Stimulated activated CD4-positive, alpha-beta T cell treated with anti-CD3 and anti-CD28 coated beads, Interleukin-4, amount 100 ng/mL, for 4 hours (primary cell): ENCODE results near the gene DDX41.
"Not testable (repeated sequence)": the region's sequence is repeated elsewhere in the genome, so short reads cannot be mapped to it uniquely, and the experiment has no call there.

Experiments
- DNase-seq, 2 experiments: peaks; one replicate each; pipeline ENCODE4 v3.0.0-alpha.2; 2020

DDX41 gene

DNA sequence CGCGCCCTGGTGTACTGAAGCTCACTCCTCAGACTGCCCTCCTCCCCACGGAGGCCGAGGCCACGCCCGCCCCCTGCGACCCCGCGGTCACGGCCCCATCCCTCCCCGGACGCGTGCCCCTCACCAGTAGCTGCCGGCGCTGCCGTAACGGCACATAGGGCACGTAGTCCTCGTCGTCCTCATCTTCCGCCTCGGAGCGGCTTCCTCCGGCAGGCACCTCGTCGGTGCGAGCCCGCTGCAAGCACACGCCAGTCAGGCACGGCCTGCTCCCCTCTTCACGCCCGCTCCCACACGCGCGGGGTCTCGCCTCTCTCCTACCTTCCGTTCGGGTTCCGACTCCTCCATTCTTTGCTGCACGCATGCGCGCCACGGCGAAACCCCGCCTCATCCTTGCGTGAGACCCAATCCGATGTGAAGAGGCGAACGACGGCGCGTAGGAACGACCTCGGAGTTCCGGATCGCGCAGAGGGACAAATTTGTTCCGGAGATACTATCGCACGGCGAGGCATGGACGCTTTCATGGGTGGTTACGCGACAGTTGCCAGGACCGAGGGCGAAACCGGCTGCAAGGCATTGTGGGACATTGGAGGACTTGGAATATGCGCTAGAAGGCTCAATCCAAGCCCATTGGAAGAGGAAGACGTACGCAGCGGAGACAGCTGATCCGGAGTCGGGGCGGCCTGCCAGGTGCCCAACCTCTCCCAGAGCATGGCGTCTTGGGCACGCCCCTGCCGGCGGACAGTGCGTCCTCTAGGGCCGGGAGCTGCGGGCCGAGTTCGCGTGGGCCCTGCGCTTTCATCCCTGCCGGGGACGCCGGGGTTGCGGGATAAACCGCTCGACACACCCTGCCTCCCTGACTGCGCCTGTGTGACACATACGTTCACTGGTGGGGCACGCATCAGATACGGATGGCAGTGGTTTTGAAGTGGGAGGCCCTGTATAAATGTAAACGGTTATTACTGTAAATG, at the start of gene DDX41:
DDX41 (minus strand) TSS at position 361 of the 968 bp plus-strand sequence; CDS start at position 345, 16 bp downstream.
- peak; percentile 93 to 95 for DNase-seq

DNA sequence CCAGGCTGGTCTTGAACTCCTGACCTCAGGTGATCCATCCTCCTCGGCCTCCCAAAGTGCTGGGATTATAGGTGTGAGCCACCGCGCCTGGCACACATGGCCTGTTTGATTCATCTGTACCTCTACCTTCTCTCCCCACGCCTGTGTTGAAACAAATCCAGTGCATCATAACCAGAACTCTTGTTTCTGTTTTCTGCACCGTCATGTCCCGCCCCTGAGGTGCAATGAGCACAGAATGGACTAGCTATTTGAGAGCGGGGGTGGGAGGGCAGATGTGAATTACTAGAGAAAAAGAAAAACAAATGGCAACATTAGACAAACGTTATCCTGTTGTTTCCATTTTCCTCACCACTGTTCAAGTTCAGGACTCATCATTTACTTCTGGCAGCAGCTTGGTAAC, 48.3 kb upstream of the DDX41 start:
- no peak for DNase-seq

DNA sequence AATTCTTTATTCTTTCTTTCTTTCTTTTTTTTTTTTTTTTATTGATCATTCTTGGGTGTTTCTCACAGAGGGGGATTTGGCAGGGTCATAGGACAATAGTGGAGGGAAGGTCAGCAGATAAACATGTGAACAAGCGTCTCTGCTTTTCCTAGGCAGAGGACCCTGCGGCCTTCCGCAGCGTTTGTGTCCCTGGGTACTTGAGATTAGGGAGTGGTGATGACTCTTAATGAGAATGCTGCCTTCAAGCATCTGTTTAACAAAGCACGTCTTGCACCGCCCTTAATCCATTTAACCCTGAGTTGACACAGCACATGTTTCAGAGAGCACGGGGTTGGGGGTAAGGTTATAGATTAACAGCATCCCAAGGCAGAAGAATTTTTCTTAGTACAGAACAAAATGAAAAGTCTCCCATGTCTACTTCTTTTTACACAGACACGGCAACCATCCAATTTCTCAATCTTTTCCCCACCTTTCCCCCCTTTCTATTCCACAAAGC, 42.7 kb upstream of the DDX41 start:
- not testable (repeated sequence) for DNase-seq

DNA sequence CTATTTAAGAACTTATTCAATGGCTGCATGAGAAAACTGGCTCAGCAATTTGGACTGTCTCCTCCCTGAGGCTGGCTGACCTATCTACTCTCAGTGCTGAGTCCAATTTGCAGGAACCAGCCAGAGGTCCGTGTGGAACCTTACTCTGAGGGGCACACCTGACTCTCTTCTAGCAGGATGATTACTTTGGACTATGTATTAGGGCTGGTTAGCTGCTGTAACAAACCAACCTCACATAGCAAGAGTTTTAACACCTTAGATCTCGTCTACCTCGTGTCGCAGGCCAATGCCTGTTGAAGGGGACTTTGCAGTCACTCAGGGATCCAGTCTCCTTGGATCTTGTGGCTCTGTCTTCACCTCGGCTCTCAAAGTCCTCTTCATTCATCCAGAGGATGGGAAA, 41.0 kb upstream of the DDX41 start:
- DNase-seq, result no peak

DNA sequence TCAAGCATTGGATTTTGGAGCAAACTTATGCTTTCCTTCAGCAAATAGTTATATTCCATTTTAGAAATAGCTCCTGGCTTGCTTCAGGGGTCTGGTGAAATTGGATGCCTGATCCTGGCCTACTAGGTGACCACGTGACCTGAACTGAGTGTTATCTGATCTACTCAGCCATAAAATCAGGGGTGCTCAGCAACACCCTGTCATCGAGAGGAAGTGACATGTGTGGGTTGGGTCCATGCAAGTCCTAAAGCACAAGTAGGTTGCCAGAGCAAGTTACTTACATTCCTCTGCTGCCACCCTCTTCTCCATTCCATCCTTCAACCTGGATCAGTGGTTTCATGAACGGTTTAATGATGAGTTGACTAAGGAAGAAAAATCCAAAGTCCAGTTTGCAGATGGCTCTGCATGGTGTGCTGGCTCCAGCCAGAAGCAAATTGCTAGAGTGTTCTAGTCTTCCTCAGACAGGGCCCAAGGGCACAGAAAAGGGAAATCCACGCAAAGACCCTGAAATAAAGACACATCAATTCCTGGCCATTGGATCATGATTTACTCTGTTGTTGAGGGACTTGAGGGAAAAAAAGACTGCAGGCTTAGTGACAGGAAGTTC, 40.4 kb upstream of the DDX41 start:
- no peak for DNase-seq

DNA sequence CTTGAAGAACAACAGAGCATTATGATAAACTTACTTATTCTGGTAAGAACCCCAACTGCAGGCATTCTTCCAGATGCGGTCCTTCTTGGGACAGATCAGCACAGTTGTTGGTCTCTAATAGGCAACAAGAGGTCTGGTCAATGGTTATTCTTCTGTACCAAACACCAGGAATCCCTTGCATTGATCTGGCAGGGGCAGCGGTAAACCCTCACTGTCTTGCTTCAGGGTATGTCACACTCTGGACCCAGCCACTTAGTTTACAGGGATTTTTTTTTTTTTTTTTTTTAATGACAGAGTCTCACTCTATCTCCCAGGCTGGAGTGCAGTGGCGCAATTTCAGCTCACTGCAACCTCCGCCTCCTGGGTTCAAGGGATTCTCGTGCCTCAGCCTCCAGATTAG, 38.9 kb upstream of the DDX41 start:
- no peak for DNase-seq

DNA sequence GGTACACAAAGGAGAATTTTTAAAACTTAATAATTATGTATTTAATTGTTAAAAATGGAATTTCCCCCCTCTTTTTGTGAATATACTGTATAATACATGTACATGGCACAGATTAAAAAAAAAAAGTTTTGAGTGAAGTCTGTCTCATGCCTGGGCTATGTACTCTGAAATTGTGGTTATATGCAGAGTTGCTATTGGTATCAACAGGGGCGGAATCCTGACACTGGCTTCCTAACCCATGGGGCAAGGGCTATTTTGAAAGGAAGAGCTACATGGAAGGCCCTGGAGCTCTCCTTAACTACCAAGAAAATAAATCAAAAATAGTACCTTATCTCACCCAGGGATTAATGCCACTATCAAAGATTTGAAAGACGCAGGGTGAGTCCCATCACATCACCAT, 38.5 kb upstream of the DDX41 start:
- DNase-seq, result no peak

DNA sequence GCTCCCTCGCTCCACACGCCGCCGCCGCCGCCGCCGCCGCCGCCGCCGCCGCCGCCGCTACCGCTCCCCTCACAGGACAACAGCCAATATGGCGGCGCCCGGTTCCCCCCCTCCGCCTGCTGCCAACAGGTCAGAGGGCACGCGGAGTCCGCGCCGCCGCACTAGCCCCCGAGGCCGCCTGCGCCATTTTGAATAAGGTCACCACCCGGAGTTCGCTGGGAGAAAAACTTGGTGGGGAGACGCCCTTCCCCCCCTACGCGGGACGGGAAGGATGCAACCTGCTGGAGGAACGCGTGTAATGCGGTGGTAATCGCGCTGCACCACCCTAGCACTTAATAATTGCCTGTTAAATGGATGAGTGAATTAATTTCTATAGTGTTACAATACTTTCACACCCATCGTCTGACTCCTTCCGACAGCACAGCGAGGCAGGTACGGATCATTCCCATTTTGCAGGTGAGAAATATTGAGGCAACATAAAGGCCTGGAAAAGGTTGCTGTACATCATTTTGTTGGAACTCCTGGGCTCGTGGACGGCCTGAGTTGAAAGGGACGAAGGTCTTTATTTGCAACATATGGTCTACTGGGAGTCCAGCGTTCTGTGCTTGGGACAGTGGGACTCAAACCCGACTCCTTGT, 37.8 kb upstream of the DDX41 start, which contains the start of gene FAM193B:
FAM193B (minus strand) TSS at position 90 of the 638 bp plus-strand sequence. CDS start 105 bp downstream, outside the sequence.
- DNase-seq, result peak; percentile 93 to 94

DNA sequence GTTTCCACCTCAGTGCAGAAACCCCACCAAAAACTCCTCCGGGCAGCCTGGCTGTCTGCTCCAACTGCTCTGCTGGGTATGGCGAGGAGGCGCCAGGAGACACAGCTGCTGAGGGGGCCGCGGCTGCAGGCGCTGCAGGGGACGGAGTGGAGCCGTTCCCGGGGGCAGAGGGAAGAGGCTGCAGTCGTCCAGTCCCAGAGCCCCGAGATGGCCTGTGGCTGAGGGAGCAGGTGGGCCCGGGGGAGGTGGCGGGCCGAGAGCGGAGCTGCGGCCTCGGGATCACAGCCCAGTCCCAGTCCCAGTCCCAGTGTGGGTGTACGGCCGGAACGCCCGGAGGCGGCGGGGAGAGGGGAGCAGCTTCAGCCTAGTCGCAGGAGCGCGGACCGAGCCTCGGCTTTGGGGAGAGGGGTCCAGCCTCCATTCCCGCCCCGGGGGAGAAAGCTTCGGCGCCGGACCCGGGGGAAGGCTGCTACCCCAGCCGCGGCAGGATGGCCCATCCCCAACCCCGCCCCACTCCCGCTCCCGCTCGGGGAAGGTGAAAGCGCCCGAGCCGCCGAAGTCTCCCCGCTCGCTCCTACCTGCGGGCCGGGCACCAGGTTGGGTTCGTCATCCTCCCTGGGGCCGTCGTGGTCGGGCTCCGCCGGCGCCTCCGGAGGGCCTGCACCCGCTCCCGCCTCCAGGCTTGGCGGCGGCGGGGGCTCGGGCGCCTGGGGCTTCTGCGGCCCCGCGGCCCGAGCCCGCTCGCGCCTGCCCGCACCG, 37.1 kb upstream of the DDX41 start:
- peak; percentile 25 to 47 for DNase-seq

DNA sequence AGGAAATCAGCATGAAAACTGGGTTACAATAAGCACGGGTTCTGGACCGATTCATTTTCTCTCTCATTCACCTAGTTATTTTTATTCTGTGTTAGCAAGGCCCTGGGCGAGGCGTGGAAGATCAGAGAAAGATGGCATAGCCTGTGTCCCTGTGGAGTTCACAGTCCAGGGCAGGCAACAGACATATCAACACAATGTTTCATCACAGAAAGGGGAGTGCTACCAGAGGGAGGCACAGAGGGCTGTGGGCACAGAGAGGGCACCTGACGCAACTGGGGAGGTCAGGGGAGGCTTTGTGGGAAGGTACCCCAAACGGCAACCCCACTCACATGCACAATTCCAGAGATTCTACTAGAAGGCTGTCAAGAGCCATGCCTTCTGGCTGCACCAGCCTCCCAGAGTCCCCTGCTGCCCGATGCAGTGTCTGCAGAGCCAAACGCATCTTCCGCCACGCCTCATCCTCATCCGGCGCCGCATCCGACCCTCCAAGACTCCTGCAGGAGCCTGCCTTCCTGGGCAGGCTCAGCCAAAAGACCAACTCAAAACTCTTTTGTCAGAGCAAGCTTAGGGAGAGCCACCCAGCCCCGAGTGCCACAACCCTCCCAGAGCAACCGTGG, 36.2 kb upstream of the DDX41 start:
- DNase-seq, result no peak

DNA sequence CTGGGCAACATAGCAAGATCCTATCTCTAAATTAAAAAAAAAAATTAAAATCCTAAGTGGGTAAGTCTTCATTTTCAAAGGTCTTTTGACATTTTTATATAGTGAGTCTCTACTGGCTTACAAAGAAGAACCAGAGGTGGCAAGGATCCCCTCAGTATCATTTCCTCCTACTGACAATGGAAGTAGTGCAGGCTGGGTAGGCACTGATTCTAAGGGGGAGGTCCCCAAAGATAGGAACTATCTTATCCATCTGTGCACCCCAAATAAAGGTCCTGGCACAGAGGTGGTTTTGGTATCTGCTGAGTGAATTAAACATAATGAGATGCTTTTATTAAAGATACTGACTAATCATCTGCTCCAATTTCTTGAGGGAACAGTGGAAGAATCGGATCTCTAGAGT, 33.4 kb upstream of the DDX41 start:
- no peak for DNase-seq

DNA sequence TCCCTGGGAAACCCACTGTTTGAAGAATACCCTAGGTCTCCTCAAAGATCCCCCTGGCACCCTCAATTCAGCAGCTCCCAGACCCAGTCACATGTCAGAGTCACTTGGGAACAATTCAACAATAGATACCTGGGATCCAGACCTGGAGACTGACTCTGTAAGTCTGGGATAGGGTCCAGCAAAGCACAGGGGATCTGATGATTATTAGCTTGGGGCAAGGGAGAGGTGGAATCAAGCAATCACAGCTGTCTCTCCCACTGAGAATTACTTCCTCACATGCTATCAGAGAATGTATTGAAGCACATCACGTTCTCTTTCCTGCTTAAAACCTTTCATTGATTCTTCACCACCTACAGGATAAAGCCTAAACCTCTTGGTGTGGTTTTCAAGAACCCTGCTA, 31.7 kb upstream of the DDX41 start:
- DNase-seq, result no peak

DNA sequence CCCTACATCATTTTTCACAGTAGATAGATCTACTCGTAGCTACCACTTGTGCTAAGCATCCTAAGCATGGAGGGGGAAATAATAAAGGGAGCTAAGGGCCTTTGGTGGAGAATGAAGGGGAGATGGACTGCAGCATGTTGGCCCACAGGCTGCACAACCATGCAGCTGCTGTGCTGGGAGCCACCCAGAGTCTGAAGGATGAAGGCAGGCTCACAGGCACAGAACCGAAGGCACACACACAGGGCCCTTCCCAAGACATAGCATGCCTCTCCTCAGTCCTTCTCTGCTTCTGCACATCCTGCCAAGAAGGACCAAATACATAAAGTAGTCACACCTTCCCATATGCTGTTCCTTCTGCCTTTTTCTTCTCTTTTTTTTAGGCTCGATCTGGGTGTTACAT, 31.0 kb upstream of the DDX41 start:
- DNase-seq, result no peak

DNA sequence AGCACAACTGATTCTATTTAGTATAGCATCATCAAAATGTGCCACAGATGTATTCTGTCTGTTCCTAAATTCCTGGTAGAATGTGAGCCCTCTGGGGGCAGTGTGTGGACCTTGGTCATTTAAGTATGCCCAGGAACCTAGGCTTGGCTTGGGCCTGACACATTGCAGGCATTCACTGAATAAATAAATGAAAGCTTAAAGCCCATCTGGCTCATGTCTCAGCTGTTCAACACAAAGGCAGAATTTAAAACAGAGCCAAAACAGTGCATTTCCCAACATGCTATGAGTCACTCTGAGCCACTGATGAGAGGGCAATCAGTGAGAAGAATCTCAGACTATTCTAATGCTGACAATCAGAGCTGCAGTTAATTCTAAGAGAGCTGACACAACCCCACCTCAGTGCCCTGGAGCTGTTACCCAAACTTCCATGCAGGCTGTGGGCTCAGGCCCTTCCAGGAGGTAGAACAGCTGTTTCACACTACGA, 29.5 kb upstream of the DDX41 start:
- DNase-seq, result no peak

DNA sequence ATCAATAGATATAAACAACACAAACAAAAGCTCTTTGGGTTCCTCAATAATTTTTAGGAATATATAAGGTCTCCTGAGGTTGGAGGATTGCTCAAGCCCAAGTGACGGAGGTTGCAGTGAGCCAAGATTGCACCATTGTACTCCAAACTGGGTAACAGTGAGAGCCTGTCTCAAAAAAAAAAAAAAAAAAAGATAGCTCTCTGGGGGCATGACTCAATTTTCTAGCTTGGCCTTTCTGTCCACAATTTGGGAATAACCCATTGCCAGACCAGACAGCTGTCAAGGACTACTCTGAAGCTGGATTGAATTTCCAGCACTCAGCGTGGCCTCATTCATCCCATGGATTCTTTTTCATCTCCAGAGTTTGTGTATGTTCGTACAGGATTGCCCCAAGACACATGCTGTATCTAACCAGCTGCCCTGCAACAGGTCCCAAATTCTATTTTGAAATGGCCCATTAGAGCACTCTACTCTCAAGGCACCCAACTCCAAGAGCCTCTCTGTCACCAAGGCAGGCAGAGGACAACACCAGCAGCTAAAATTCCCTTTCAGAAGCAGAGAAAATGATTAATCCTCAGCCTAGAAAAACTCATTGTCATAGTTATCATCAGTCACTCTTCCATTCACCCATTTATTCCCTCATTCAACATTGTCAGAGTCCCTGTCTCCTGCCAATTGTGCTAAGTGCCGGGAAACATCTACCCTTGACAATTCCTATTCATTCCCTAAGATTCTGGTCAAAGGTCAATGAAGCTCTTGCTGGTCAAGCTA, 28.9 kb upstream of the DDX41 start:
- no peak for DNase-seq

DNA sequence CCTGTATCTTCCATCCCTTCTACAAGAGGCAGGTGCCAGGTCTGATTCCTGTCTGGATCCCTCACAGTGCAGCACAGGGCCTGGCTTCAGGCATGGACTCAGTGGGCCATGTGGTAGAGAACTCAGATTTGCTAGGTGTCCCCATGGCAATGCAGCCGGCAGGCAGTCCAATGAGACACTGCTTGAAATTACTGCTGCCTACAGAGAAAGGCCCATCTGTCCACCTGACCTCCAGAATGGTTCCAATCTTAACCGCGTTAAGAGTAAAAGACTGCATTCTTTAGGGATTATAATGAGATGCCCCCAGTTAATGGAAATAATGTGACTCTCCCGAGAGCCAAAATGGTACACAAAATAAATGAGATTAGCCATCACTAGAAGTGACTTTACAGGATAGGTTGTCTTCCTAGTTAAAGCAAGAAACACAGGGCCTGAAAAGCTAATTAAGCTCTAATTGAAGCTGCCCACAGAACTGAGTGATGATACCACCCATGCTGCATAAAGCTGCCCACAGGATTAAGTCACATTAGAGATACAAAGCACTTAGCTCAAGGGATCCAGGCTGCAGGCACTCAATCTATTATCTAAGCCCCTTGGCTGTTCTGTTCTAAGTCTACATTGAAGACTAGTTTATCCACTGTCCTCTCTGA, 26.2 kb upstream of the DDX41 start:
- DNase-seq, result no peak

DNA sequence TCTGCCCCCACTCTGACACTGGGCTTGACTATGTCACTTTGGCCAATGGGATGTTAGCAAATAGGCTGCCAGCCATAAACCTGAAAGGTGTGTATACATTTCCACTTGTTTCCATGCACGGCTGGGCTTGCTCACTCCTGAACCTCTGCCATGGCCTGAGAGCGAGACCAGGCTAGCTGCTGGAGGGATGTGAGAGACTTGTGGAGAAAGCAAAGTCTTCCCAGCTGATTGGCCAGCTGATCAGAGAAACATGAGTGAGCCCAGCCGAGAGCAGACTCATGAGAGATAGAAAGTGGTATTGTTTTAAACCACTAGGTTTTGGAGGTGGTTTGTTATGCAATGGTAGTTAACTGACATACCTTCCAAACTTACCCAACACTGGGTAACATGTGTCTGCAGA, 23.7 kb upstream of the DDX41 start:
- no peak for DNase-seq

DNA sequence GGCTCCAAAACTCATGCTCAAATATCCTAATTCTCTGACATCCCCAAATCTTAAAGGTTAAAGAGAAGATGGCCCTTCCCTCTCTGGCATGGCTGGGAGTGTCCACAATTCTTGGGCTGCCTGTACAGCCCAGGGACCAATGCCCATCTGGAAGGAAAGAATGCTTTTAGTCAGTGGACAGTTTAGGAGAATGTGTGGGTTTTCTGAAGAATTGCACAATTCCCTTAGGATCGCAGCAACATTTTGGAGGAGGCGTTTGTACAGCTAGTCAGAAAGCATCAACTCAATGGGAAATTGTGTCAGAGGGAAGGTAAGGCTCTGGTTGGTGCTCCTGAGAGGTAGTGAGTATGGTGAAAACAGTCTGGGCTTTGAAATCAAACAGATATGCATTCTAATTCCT, 22.6 kb upstream of the DDX41 start:
- no peak for DNase-seq

DNA sequence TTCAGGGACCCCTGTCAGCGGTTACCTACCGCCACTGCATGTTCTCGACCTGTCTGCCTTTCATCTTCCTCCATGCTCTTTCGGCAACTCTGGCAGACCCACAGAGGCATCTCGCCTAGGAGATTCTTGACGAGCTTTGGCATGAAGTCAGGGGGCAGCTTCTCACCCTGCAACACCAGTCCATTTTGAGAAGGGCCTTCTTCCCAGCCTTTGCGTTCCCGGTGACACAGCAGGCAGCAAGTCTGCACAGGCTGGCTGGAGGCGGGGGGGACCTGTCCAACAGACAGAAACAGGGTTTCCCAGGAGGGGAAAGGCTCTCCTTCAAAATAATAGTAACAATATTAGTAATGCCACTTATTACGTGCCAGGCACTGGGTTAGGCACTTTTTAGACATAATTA, 22.1 kb upstream of the DDX41 start:
- DNase-seq, result no peak
